Left renal cortex interstitium (tissue), 4 donors: Measurements from ENCODE around the gene FAM120AOS. TPM values are rescaled to one million over a fixed set of nuclear protein-coding genes. Genes with fewer than 3 reads are reported as not detected.

Experiments
- DNase-seq, 4 donors: peaks; one replicate each; pipeline ENCODE4 v3.0.0-alpha.2; 2013; ENCODE audit warnings: low read depth in 4 of 4, low spot score in 2 of 4, missing footprints in 1 of 4
- polyA plus RNA-seq, 4 donors: library from polyadenylated mRNA; unstranded; fragments of 120-200 nt; gene quantifications; one replicate each; pipeline ENCODE4 v1.2.1, GENCODE V29; 2013; ENCODE audit not compliant: insufficient read length in 4 of 4

Gene FAM120AOS
- polyA plus RNA-seq, 4 donors, result 58.6 to 65.5 (median 62.9) TPM

DNA sequence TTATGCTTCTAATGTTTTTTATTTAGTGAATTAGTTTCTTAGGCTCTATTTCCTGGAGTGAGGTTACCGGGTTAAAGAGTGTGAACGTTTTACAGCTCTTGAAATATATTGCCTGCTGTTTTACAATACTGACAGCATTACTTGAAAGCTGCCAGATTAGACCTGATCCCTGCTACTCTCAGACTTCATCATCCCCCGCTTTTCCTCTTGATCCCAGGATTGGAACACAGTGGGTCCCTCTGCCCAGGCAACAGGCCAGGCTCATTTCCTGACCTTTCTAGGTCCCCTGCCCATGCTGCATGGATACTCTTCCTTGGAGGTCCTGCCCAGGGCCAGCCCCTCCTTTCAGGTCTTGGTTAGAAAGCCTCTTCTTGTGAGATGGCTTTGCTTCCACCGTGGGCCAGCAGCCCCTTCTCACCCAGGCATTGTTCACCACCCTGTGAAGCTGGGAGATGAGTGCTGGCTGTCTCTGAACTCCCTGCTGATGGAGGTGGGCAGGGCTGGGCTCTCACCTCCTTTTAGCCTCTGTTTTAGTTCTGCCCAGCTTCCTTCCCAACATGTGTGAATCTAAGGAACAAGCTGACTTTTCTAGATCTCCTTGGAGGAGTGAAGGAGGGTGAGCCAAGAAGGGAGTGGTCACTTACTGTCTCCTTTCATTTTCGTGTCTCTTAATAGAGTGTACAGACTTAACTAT, 15.5 kb upstream of the FAM120AOS start:
- DNase-seq, result peak in 2 of 4 donors; percentile 62 to 65

DNA sequence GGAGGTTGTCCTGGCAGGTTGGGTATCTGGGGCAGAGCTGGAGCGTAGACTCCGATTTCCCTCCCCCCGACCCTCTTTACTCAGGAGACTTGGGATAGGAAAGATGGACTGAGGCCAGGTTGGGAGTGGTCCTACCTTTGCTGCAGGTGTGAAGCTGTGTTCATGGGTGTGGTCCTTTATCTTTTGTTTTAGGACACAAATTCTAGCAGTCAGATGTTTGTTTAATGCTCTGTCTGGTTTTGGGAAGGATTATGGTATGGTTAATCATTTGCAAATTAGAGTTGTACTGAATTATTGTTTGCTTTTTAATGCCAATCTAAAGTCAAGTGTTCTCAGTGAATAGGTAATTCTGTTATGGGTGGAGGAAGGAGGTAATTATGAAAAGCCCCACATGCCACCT, 14.1 kb upstream of the FAM120AOS start:
- no peak for DNase-seq

DNA sequence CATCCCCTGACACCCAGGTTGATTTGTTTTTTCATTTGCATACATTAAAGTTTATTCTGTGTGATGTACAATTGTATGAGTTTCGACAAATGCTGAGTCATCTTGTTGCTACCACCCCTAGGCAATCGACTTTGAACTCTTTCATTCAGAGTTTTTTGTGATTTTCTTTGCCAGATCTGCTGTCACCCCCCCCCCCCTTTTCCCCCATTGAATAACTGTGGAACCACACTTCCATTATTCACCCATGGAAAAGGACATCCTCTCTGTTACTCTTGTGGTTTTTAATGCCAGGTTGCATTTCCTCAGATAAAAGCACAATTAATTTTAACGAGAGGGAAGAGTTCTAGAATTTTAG, 13.7 kb upstream of the FAM120AOS start:
- DNase-seq, result no peak

DNA sequence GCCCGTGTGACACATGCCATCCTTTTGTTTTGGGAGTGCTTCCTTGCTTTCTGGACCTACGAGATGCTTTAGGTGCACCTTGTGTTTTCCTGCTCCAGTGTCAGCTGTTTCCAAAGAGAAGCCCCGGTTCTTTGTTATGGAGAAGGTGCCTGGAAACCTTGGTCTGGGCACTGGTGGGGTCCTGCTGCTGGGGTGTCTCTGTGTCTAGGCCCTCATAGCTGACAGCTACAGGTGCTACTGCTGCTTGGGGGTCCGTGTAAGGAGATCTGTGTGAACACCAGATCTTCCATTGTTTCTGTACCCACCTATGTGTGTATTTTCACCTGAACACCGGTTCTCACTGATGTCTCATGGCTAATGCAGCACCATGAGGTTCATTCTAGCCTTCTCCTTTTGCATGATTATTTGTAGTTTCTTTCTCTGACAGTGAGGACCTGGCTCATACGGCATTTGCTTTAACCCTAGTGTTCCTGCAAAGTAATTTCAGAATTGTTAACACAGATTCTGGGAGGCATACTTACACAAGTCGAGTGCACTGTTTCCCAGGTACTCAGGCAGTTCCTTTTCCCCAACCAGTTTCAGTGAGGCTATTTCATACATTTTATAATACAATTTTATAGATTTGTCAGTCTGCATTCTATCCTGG, 13.2 kb upstream of the FAM120AOS start:
- no peak for DNase-seq

DNA sequence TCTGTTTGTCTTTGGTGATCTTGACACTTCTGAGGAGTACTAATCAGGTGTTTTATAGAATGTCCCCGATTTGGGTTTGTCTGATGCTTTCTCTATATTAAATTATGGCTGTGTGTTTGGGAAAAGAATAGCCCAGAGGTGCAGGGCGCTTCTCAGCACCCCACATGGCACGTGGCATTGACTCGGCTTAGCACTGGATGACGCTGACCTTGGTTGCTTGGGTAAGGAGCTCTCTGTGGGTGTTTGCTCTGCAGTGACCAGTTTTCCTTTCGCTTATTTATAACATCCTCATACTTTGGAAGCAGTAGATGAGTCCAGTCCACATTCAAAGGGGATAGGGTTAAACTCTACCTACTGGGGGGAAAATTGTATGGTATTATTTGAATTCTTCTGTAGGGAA, 12.5 kb upstream of the FAM120AOS start:
- DNase-seq, result no peak

DNA sequence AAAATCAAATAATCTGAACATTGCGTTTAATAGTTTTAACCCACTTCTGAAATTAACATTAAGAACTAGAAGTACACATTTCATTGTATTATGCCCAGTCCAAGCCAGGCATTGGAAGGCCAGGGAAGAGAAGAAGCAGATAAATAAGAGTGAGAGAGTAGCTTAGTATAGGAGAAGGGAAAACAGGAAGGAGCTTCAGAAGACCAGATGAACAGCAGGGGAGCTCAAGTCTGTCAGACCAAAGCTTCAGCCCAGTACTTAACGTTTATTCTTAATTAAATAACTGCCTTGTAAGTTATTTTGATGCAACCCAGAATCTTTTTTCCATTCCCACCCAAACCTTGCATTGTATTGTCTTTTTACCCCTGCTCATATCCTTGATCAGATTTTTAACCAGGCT, 11.5 kb upstream of the FAM120AOS start:
- no peak for DNase-seq

DNA sequence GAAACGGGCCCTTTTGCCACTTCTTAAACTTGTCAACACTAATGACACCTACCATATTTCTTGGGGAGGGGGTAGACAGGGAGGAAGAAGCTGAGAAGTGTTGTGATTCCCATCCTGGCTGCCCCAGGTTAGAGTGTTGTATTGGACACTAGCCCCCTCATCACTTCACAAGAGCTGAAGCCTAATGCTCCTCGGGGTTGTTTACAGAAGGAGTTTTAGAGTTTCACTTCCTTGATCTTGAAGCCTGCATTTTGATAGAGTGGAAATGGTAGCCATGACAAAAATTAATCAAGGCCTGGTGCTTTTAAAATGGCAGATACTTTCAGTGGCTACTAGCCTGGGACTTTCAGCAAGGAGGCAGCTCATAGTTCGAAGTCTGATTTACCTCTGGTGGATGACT, 11.0 kb upstream of the FAM120AOS start:
- DNase-seq, result no peak

DNA sequence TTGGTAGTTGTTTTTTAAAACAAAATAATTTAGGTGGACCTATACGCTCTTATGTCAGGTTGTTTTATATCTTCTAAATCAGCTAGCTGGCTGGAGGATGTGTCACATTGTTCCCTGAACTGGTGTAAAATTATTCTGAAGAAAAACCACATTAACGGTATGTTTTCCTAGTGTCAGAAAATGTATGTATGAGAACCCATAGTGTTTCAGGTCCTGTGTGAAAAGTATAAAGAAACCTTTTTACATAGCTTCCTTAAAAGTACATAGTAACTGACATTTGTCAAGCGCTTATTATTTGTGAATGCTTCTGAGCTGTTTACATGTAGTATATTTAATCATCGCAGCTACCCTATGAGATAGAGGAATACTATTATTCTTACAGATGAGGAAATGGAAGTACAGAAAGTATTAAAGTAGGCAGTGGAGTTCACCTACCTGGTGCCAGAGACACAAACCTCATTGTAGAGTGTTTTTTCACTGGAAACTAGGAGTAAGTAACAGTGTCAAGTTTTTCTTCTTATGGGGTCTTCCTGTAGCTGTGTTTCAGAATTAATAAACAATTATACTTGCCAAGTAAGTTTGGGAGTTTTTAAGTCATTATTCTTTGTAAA, 10.4 kb upstream of the FAM120AOS start:
- DNase-seq, result no peak

DNA sequence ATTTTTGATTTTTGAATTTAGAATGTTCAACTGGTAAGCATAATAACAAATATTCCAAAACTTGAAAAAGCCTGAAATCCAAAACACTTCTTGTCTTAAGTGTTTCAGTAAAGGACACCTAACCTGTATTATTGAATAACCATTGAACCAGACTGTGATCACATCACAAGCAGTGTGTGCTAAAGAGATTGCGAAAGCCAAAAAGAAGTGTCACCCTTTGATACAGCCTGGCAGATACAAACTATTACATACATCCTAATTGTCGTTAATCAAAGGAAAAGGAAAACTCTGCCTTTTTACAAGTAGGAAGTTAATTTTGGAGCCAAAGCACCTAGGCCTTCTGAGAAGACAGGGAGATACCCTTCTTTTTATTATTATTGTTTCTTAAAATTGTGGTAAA, 8.4 kb upstream of the FAM120AOS start:
- DNase-seq, result no peak

DNA sequence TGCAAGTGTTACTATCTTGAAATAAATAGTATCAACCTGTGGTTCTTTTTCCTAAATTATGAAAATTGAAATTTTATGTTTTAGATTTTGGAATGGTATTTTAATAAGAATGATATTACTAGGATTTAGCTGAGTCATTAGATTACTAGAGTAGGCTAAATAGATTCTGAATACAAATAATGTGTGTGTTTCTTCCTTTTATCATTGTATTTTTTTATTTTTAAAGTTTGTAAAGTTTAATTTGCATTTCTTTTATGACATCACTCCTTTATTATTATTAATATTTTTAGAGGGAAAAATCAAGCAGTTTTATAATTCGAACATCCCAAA, 8.0 kb upstream of the FAM120AOS start:
- DNase-seq, result no peak

DNA sequence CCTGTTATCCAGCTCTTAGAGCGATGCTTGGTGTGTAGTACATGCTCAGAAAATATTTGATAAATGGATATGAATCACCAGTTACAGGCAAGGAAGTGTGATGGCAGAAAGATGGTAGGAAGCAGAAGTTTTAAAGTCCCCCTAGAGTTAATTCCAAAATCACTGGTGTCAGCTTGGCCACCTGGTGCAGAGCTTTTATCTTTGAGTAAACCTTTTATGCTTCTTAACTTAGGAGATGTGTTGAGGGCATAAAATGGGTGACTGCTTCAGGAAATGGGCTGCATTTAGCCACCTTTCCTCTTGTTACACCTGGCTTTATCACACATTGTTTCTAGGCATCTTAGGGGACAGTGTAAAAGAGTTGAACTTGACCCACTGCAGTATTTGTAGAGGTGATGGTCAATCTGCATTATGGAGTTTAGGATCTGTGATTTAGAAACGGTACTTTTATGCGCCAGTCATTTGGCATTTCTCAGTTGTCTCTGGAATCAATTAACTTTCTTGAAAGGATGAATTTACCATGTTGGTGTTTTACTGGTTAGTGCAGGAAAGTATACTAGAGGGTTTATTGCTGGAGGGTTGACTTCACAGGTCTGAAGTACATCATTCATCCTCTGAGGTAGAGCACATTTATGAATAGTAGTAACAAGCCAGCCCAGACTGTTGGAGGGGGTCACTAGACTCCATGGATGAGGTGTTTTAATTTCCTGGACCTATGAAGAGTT, 7.5 kb upstream of the FAM120AOS start:
- DNase-seq, result no peak

DNA sequence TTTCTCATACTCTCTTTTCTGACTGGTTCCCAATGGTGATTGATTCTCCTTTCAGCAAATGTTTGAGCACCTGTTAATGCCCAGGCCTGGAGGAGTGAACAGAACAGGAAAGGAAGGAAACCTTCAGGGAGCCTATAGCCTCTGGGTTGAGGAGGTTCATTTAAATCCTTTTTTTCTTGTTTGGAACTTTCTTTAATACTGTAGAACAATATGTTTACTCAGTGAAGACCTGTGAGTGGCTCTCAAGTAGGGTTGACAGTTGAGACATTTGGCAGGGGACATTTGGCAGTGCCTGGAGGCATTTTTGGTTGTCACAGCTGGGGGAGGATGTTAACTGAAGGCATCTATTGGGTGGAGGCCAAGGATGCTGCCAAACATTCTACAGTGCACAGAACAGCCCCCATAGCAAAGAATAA, 6.1 kb upstream of the FAM120AOS start:
- DNase-seq, result no peak

DNA sequence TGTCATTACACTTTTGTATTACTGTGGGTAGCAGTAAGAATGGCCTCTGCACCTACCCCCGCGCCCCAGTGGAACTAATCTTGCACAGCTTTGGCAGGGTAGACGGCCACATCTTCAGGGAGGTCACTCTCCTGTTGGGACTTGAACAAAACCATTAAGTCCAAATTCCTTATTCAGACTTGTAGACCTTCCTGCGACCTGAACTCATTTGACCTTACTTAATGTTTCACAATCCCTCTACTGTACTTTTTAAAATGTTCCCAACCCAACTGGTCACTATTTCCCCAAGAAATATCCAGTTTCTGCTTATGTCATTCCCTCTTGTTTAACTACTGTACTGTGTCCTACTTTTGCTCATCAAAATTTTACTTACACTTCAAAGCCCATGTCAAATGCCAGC, 5.3 kb upstream of the FAM120AOS start:
- no peak for DNase-seq

DNA sequence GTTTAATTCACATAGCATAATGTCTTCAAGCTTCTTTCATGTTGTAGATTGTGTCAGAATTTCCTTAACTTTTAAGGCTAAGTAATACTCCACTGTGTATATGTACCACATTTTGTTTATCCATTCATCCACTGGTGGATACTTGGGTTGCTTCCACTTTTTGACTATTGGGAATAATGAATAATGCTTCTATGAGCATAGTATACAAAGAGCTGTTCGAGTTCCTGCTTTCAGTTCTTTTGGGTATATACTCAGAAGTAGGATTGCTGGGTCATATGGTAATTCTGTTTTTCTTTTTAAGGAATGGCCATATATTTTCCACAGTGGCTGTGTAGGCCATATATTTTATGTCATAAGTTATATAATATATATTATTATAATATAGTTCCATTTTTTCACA, 3.6 kb upstream of the FAM120AOS start:
- DNase-seq, result no peak

DNA sequence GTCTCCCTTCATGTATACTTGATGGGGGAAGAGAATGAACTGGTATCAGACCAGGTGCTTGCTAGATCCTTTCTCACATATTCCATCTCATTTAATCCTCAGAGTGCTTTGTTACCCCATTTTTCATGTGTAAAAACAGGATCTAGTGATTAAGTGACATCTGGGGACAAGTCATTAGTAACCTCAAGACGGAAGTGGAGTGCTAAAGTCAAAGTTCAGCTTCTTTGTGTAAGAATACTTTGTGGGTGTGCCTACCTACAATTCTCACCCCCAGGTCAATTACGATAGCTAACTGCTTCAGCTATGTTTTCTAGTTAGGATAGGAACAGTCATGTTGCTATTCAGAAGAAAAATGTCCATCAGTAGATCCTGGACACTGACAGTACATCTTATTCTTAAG, 3.1 kb upstream of the FAM120AOS start:
- no peak for DNase-seq

DNA sequence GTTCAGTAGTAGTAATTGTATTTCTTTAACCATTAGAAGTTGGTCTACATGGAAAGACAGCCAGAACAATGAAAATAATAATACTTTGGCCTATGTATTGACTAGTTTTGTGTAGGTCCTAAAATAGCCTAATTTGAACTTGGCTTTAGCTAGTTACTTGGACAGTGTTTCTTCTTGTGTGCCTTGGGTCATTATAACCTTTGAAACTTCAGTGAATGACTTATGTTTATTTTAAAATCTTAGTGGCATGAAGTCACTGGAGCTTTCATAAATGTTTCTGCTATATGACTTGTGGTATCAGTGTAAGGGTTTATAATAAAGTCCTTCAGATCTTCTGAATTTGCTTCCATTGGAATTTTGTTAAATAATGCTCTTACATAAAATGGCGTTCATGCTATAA, 2.6 kb upstream of the FAM120AOS start:
- no peak for DNase-seq

DNA sequence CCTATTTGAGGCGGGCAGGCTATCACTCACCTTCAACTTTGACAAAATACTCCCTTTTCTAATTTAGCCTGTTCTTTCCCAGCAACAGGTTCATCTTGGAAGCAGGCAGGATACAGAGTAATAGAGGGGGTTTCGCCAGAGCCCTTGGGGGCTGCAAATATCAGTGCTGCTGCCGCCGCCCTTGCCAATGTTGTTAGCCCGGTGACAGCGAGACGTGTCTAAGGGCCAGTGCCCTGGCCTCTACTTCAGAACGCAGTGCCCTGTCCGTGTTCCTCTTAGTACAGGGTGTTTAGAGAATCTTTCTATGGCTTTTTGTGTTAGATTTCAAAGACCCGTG, 703 bp downstream of the FAM120AOS start:
- DNase-seq, result no peak

DNA sequence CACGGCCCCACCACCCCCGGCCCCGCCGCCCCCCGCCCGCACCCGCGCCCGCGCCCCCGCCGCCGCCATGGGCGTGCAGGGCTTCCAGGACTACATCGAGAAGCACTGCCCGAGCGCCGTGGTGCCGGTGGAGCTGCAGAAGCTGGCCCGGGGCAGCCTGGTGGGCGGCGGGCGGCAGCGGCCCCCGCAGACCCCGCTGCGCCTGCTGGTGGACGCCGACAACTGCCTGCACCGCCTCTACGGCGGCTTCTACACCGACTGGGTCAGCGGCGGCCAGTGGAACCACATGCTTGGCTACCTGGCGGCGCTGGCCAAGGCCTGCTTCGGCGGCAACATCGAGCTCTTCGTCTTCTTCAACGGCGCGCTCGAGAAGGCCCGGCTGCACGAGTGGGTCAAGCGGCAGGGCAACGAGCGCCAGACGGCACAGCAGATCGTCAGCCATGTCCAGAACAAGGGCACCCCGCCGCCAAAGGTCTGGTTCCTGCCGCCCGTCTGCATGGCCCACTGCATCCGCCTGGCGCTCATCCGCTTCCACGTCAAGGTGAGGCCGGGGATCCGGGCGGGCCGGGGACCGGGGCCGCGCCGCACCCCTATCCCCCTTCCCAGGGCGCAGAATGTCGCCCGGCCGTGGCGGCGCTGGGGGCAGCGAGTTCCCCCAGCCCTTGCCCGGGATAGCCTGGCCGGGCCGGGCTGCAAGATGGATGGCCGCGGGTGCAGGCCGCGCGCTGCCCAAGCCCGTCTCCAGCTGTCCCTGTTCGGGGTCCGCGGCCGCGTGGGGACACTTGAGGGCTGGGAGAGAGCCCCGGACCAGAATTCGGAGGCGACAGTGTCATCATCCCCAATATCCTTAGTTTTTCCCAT, 1.3 kb downstream of the FAM120AOS start:
- DNase-seq, result peak in 1 of 4 donors; percentile 37

DNA sequence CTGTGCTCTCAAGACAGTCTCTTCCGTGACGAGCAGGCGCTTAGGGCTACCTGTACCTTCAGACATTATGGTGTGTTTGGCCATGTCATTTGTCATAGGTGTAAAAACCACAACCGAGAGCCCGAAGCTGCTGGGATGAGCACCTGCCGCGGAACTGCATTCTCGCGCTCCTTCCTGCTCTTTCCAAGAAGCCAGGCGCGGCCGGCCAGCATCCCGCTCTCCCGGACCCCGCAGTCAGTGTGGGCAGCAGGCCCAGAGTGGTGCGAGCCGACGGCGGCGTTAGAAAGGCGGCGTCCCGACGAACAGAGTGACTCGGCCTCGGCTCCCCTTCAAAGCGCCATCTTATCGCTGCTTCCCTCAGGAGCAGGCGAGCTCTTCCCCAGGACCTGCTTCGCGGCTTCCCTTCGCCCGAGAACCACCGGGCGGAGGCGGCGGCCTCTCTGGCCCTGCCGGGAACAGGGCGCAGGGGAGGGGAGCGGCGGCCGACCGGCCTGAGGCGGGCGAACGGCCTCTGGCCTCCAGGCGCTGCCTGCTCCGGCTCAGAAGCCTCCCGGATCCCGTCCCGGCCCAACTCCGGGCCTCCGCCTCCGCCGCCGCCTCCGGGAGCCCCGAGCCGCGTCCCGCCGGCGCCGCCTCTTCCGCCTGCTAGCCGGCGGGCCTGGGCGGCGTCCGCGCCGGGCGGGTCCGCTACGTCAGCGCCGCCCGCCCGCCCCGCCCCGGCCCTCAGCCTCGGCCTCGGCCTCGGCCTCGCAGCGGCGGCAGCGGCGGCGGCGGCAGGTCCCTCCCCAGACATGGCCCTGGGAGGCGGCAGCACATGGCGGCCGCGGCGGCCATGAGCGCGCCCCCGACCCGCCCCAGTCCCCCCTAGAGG, 2.2 kb downstream of the FAM120AOS start, which contains the start of gene FAM120A:
Gene FAM120A (plus strand): TSS at position 741 of the 871 bp plus-strand sequence. CDS start 231 bp downstream, outside the sequence.
- DNase-seq, result peak in 2 of 4 donors; percentile 62 to 66

DNA sequence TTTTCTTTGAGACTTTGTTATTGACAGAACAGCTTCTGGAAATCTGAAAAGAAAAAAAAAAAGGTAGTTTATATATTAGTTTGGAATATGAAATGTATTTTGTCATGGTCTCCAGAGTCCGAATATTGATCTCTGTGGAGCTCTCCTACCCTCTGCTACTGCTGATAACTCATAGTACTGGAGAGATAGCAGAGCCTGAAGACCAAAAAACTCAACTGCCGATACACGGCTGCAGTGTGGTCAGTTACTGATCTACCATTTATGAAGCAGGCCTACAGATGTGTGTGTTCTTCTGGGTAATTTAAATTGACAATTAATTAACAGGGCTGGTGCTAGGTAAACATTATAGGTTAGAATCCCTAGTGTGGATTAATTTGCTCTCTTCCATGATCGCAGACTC, 5.7 kb downstream of the FAM120AOS start:
- DNase-seq, result no peak
